HepG2 (cell line): ENCODE results near the gene SLC22A31. TPM values are rescaled to one million over a fixed set of nuclear protein-coding genes. Genes with fewer than 3 reads are reported as not detected.

ENCODE experiments used
- BORCS8-MEF2B ChIP-seq: sonication (generic); formaldehyde crosslinking; IDR thresholded peaks from 2 replicates; pipeline ENCODE4 v1.8.0; 2022; ENCODE audit warnings: mild to moderate bottlenecking, missing genetic modification reagents
- FOXP1 ChIP-seq, 2 experiments: fragments of 450-650 bp in 1 of 2; IDR thresholded peaks; 2 replicates each; pipeline ENCODE4 v1.6.1; 2017 to 2018; ENCODE audit warnings: antibody characterized with exemption in 1 of 2
- GATA4 ChIP-seq: sonication (generic); IDR thresholded peaks from 2 replicates; pipeline ENCODE4 v1.6.1; 2016; ENCODE audit warnings: antibody characterized with exemption, low read depth, borderline replicate concordance
- ISL2 ChIP-seq: sonication (generic); formaldehyde crosslinking; IDR thresholded peaks from 2 replicates; pipeline ENCODE4 v1.5.0; 2020; ENCODE audit warnings: missing genetic modification reagents
- KDM2A ChIP-seq: sonication (generic); formaldehyde crosslinking; IDR thresholded peaks from 2 replicates; pipeline ENCODE4 v1.4.0; 2020; ENCODE audit warnings: low read depth, missing genetic modification reagents, borderline replicate concordance
- KDM4B ChIP-seq: sonication (generic); formaldehyde crosslinking; IDR thresholded peaks from 2 replicates; pipeline ENCODE4 v1.4.0; 2020; ENCODE audit warnings: missing genetic modification reagents
- NCOA2 ChIP-seq: sonication (generic); formaldehyde crosslinking; IDR thresholded peaks from 2 replicates; pipeline ENCODE4 v1.8.0; 2022; ENCODE audit warnings: inconsistent platforms
- NR2C2 ChIP-seq: sonication (generic); formaldehyde crosslinking; IDR thresholded peaks from 2 replicates; pipeline ENCODE4 v1.4.0; 2020; ENCODE audit warnings: missing genetic modification reagents, mild to moderate bottlenecking, moderate library complexity, borderline replicate concordance
- NR2F6 ChIP-seq, 2 experiments: IDR thresholded peaks; 2 replicates each; pipeline ENCODE4 v1.6.1; 2016; ENCODE audit warnings: antibody characterized with exemption in 1 of 2, mild to moderate bottlenecking in 1 of 2
- PHF21A ChIP-seq: sonication (generic); formaldehyde crosslinking; IDR thresholded peaks from 2 replicates; pipeline ENCODE4 v1.5.0; 2020; ENCODE audit warnings: mild to moderate bottlenecking, missing genetic modification reagents
- RFXAP ChIP-seq: sonication (generic); formaldehyde crosslinking; IDR thresholded peaks from 2 replicates; pipeline ENCODE4 v1.4.0; 2020; ENCODE audit warnings: missing genetic modification reagents, borderline replicate concordance
- ZBTB38 ChIP-seq: sonication (generic); formaldehyde crosslinking; IDR thresholded peaks from 2 replicates; pipeline ENCODE4 v1.5.1; 2020; ENCODE audit warnings: mild to moderate bottlenecking, missing genetic modification reagents
- ZNF124 ChIP-seq: sonication (generic); formaldehyde crosslinking; IDR thresholded peaks from 2 replicates; pipeline ENCODE4 v1.4.0; 2020; ENCODE audit warnings: missing genetic modification reagents
- ZNF232 ChIP-seq: sonication (generic); formaldehyde crosslinking; IDR thresholded peaks from 2 replicates; pipeline ENCODE4 v1.4.0; 2020; ENCODE audit warnings: missing genetic modification reagents, borderline replicate concordance
- ZNF549 ChIP-seq: sonication (generic); formaldehyde crosslinking; IDR thresholded peaks from 2 replicates; pipeline ENCODE4 v1.5.0; 2020; ENCODE audit warnings: missing genetic modification reagents
- ZNF556 ChIP-seq: sonication (generic); formaldehyde crosslinking; IDR thresholded peaks from 2 replicates; pipeline ENCODE4 v1.4.0; 2020; ENCODE audit warnings: mild to moderate bottlenecking, missing genetic modification reagents, borderline replicate concordance
- ZNF607 ChIP-seq: sonication (generic); formaldehyde crosslinking; IDR thresholded peaks from 2 replicates; pipeline ENCODE4 v1.5.1; 2020; ENCODE audit warnings: missing genetic modification reagents, mild to moderate bottlenecking, borderline replicate concordance
- ZNF766 ChIP-seq: sonication (generic); formaldehyde crosslinking; IDR thresholded peaks from 2 replicates; pipeline ENCODE4 v1.5.0; 2020; ENCODE audit warnings: missing genetic modification reagents, borderline replicate concordance
- polyA plus RNA-seq, 8 experiments: library from polyadenylated mRNA; depleted of rRNA in 3 of 8; stranded (reverse) in 7 of 8; unstranded in 1 of 8; fragments of >200 nt; fragmentation: Illumina TruSeq in 4 of 8; extraction: Trizol in 4 of 8; gene quantifications; 2 replicates each; pipeline versions ENCODE4 v1.2.1 to v1.2.3, GENCODE V29; 2011 to 2016; ENCODE audit warnings: low read depth in 4 of 8, missing spikeins in 1 of 8, mixed read lengths in 1 of 8; ENCODE audit not compliant: insufficient read depth in 1 of 8
- total RNA-seq, 5 experiments: library from RNA; depleted of rRNA; stranded (reverse); fragments of >200 nt; fragmentation: Illumina TruSeq; extraction: Trizol; gene quantifications; 2 replicates each; pipeline ENCODE4 v1.2.3, GENCODE V29; 2016; ENCODE audit warnings: low read depth in 1 of 5
- TF ChIP-seq, protein P1 (sequence below): sonication (generic); formaldehyde crosslinking; IDR thresholded peaks from 2 replicates; pipeline ENCODE4 v1.4.0; 2020; ENCODE audit warnings: missing genetic modification reagents
- TF ChIP-seq, protein P2 (sequence below): sonication (generic); formaldehyde crosslinking; IDR thresholded peaks from 2 replicates; pipeline ENCODE4 v1.4.0; 2020; ENCODE audit warnings: missing genetic modification reagents
- TF ChIP-seq, protein P3 (sequence below): sonication (generic); formaldehyde crosslinking; IDR thresholded peaks from 2 replicates; pipeline ENCODE4 v1.8.1; 2022; ENCODE audit warnings: low read depth, mild to moderate bottlenecking, missing genetic modification reagents
- TF ChIP-seq, protein P4 (sequence below): sonication (generic); formaldehyde crosslinking; IDR thresholded peaks from 2 replicates; pipeline ENCODE4 v1.4.0; 2020; ENCODE audit warnings: missing genetic modification reagents
- TF ChIP-seq, protein P5 (sequence below): sonication (generic); formaldehyde crosslinking; IDR thresholded peaks from 2 replicates; pipeline ENCODE4 v1.8.0; 2023; ENCODE audit warnings: mild to moderate bottlenecking, missing genetic modification reagents

Gene SLC22A31
- total and polyA plus RNA-seq, 2 of the 13 experiments (the other 11 are each of a cell fraction or from before 2014, with no cell fraction given), result 67.3 to 83.3 TPM

DNA sequence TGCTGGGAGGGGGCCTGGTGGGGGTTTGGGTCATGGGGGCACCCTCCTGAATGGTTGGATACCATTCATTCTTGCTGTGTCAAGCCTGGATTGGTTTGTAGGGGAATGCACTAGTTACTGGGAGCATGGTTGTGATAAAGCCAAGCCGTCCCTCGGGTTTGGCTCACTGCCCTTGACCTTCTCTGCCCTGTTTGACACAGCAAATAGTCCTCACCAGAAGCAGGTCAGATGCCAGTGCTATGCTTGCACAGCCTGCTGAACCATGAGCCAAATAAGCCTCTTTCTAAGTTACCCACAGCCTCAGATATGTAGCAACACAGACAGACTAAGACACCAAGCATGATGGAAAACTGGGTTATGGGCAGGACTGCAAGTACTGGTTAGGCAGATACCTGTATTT lies 31.8 kb upstream of the SLC22A31 start (continued):
- TF ChIP-seq ZNF556 (CRISPR knock-in tag), result peak; percentile 91; the same call in 1 of the 2 replicates
- peak; percentile 98 for TF ChIP-seq NR2F6 (IDR thresholded peaks at IDR 0.05)
- peak; percentile 99 for TF ChIP-seq NR2F6 (CRISPR knock-in tag; IDR thresholded peaks at IDR 0.05)
- TF ChIP-seq PHF21A (CRISPR knock-in tag), result peak; percentile 74; the same call in 1 of the 2 replicates
- TF ChIP-seq, protein P1, sequence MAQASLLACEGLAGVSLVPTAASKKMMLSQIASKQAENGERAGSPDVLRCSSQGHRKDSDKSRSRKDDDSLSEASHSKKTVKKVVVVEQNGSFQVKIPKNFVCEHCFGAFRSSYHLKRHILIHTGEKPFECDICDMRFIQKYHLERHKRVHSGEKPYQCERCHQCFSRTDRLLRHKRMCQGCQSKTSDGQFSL, result peak; percentile 45; the same call in 1 of the 2 replicates
- peak; percentile 74; the same call in 1 of the 2 replicates for TF ChIP-seq ZNF766 (CRISPR knock-in tag)
- TF ChIP-seq, protein P2, sequence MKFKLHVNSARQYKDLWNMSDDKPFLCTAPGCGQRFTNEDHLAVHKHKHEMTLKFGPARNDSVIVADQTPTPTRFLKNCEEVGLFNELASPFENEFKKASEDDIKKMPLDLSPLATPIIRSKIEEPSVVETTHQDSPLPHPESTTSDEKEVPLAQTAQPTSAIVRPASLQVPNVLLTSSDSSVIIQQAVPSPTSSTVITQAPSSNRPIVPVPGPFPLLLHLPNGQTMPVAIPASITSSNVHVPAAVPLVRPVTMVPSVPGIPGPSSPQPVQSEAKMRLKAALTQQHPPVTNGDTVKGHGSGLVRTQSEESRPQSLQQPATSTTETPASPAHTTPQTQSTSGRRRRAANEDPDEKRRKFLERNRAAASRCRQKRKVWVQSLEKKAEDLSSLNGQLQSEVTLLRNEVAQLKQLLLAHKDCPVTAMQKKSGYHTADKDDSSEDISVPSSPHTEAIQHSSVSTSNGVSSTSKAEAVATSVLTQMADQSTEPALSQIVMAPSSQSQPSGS (CRISPR knock-in tag), result 0 out of 2 replicates have a peak, but pooled peaks have one; percentile 44
- TF ChIP-seq GATA4, result no peak
- peak; percentile 66 for TF ChIP-seq ISL2
- peak; percentile 82 for TF ChIP-seq NR2C2 (CRISPR knock-in tag)
- peak; percentile 48; the same call in 1 of the 2 replicates for TF ChIP-seq KDM2A (CRISPR knock-in tag)
- TF ChIP-seq FOXP1 (IDR thresholded peaks at IDR 0.05), result no peak
- 0 out of 2 replicates have a peak, but pooled peaks have one; percentile 21 for TF ChIP-seq FOXP1 (CRISPR knock-in tag; IDR thresholded peaks at IDR 0.05)
- TF ChIP-seq, protein P3, sequence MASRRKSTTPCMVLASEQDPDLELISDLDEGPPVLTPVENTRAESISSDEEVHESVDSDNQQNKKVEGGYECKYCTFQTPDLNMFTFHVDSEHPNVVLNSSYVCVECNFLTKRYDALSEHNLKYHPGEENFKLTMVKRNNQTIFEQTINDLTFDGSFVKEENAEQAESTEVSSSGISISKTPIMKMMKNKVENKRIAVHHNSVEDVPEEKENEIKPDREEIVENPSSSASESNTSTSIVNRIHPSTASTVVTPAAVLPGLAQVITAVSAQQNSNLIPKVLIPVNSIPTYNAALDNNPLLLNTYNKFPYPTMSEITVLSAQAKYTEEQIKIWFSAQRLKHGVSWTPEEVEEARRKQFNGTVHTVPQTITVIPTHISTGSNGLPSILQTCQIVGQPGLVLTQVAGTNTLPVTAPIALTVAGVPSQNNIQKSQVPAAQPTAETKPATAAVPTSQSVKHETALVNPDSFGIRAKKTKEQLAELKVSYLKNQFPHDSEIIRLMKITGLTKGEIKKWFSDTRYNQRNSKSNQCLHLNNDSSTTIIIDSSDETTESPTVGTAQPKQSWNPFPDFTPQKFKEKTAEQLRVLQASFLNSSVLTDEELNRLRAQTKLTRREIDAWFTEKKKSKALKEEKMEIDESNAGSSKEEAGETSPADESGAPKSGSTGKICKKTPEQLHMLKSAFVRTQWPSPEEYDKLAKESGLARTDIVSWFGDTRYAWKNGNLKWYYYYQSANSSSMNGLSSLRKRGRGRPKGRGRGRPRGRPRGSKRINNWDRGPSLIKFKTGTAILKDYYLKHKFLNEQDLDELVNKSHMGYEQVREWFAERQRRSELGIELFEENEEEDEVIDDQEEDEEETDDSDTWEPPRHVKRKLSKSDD (CRISPR knock-in tag), result peak; percentile 27; the same call in 1 of the 2 replicates
- peak; percentile 44; the same call in 1 of the 2 replicates for TF ChIP-seq KDM4B (CRISPR knock-in tag)
- TF ChIP-seq ZNF549, result no peak
- peak; percentile 78; the same call in 1 of the 2 replicates for TF ChIP-seq ZNF124
- TF ChIP-seq ZNF607 (CRISPR knock-in tag), result 0 out of 2 replicates have a peak, but pooled peaks have one; percentile 43
- TF ChIP-seq BORCS8-MEF2B, result peak; percentile 55; the same call in 1 of the 2 replicates
- TF ChIP-seq, protein P4, sequence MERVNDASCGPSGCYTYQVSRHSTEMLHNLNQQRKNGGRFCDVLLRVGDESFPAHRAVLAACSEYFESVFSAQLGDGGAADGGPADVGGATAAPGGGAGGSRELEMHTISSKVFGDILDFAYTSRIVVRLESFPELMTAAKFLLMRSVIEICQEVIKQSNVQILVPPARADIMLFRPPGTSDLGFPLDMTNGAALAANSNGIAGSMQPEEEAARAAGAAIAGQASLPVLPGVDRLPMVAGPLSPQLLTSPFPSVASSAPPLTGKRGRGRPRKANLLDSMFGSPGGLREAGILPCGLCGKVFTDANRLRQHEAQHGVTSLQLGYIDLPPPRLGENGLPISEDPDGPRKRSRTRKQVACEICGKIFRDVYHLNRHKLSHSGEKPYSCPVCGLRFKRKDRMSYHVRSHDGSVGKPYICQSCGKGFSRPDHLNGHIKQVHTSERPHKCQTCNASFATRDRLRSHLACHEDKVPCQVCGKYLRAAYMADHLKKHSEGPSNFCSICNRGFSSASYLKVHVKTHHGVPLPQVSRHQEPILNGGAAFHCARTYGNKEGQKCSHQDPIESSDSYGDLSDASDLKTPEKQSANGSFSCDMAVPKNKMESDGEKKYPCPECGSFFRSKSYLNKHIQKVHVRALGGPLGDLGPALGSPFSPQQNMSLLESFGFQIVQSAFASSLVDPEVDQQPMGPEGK (CRISPR knock-in tag), result peak; percentile 89
- TF ChIP-seq NCOA2, result peak; percentile 76
- TF ChIP-seq, protein P5, sequence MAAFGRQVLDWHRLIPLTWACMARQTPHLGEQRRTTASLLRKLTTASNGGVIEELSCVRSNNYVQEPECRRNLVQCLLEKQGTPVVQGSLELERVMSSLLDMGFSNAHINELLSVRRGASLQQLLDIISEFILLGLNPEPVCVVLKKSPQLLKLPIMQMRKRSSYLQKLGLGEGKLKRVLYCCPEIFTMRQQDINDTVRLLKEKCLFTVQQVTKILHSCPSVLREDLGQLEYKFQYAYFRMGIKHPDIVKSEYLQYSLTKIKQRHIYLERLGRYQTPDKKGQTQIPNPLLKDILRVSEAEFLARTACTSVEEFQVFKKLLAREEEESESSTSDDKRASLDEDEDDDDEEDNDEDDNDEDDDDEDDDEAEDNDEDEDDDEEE (CRISPR knock-in tag), result no peak
- TF ChIP-seq ZBTB38 (CRISPR knock-in tag), result 0 out of 2 replicates have a peak, but pooled peaks have one; percentile 31
- TF ChIP-seq ZNF232 (CRISPR knock-in tag), result peak; percentile 38; the same call in 1 of the 2 replicates
- peak; percentile 84; the same call in 1 of the 2 replicates for TF ChIP-seq RFXAP
